Middle frontal gyrus (tissue), 1 donor: ENCODE results near the gene SMG1.
"Not testable (repeated sequence)": the region's sequence is repeated elsewhere in the genome, so short reads cannot be mapped to it uniquely, and the experiment has no call there.

Experiments used
- DNase-seq: peaks from one replicate; pipeline ENCODE4 v3.0.0-alpha.2; 2015; ENCODE audit warnings: low spot score; ENCODE audit errors: extremely low spot score

Gene SMG1

DNA sequence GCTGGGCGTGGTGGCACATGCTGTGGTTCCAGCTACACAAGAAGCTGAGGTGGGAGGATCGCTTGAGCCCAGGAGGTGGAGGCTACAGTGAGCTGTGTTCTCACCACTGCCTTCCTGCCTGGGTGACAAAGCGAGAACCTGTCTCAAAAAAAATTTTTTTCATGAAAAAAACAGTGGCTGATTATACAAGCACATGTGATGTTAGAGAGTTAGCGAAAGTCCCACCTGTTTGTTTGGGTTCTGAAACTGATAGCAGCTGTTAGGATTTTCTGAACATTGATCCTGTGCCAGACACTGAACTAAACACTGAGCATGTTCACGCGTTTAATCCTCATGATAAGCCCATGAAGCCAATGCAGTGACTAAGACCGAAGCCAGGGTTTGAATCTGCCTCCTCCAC, 159.0 kb downstream of the SMG1 start:
- not testable (repeated sequence) for DNase-seq

DNA sequence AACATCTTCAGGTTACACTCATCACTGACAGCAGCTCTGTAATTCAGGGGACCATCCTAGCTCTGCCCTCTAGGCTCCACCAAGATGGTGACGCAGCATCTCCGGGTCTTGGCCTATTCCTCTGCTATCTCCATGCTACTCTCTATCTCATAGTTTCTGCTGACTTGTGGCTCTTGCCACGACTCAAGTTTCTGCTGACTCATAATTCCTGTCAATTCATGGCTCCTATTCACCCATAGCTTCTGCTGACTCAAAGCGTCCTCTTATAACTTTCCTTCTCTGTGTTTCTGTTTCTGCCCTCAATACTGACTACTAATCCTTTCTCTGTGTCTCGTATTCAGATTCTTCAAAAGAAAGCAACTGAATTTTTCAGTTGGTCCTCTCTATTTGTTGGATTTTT, 163.5 kb downstream of the SMG1 start:
- DNase-seq, result not testable (repeated sequence)

DNA sequence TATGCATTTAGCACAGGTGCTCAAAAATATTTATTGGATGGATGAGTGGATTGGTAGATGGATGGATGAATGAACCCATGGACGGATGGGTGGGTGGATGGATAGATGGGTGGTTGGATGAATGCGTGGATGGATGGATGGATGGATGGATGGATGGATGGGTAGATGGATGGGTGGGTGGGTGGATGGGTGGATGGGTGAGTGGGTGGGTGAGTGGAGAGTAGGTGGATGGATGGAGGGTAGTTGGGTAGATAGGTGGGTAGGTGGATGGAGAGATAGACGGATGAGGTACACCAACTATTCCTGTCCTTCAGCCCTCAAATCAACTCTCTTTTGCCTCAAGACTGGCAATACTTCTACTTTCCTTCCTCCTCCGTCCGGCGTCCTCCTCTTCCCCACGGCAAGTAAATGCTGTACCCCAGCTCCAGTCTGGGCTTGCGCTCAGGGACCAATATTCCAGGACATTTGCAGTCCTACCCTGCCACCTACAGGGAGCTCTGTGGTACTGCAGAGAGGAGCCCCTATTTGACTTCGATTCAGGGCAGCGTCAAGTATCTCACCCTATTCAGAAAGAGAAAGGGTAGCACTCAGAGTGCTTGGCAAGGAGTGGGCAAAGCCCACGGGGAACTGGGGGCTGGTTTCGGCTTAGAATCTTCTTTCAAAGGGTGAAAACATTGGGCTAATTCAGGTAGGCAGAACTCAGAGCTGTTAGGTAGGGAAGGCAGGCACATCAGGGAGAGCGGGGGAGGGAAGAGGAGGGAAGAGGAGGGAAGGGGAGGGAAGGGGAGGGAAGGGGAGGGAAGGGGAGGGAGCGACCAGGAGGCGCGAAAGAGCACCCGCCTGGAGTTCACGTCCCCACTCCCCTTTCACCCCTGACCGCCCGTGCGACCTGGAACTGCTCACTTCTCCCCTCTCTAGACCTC, 166.3 kb downstream of the SMG1 start:
- not testable (repeated sequence) for DNase-seq

DNA sequence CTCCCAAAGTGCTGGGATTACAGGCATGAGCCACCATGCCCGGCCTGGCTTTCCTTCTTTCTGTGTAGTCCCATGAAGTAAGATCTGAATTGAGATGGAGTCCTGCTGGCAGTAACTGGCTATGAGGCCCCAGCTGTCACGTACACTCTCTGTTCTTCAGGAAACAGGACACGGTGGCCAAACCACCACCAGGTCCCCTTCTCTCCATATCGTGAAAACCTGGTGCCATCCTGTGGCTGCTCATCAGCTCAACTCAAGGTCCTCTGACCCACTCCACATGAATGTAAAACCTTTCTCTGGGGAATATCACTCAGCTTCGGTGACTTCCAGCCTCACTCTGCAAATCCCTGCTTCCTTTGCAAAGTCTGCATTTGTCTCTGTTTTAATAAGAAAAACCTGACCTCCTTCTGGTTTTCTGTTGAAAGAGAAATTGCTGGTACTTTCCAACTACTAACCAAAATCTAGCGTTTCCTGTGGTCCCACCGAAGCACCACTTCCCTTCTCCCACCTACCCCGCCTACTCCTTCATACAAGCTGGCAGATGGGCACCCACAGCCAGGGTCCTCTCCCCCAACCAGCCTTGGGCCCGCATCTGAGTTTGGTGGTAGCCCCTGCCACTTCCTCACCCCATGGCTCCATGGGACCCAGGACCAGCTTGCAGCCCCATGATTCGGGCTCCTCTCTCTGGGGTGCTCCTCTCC, 168.1 kb downstream of the SMG1 start:
- DNase-seq, result not testable (repeated sequence)

DNA sequence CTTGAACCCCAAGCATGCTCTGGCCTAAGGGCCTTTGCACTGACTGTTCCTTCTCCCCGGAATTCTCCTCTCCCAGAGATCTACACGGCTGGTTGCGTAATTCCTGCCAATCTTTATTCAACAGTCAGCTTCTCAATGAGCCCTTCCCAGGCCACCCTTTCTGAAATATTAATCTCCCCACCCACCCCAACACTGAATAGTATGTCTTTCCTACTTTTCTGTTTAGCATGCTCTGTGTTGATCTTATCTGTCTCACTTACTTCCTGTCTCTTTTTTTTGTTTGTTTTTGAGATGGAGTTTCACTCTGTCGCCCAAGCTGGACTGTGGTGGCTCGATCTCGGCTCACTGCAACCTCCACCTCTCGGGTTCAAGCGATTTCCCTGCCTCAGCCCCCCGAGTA, 169.6 kb downstream of the SMG1 start:
- DNase-seq, result not testable (repeated sequence)
